HepG2 (cell line): ENCODE measurements around the gene MYORG. TPM values are rescaled to one million over a fixed set of nuclear protein-coding genes. Genes with fewer than 3 reads are reported as not detected.

Experiments used
- ATAC-seq: fragments of 200-7000 bp; cut with Tn5 transposase; 3 replicates; pipeline ENCODE4 v1.9.1; 2020; ENCODE audit warnings: mild to moderate bottlenecking, moderate library complexity
- BruUV-seq: library from RNA; stranded (reverse); fragments of 400-500 nt; replicated peaks from 2 replicates; lab custom pipeline; 2021; lab: Mats Ljungman, UMichigan
- CTCF ChIA-PET: fragments of 300-600 bp; formaldehyde crosslinking; extraction: SDS; loops from one replicate; lab custom pipeline; 2021; ENCODE audit warnings: low total read pairs, inconsistent platforms, low intra/inter-chr PET ratio; lab: Yijun Ruan, JAX
- POLR2A ChIA-PET: fragments of 350-600 bp; sonication (Branson Sonifier 250); formaldehyde crosslinking; loops from one replicate; lab custom pipeline; 2020; ENCODE audit warnings: antibody characterized with exemption, inconsistent platforms; lab: Yijun Ruan, JAX
- DNase-seq: peaks from one replicate; pipeline ENCODE4 v3.0.0-alpha.2; 2015; ENCODE audit warnings: low spot score
- FAIRE-seq: peaks from 3 replicates; lab custom pipeline; 2011; peaks lifted over from hg19 to GRCh38; lab: Jason Lieb, UNC
- H2AFZ ChIP-seq: one replicate; pipeline ENCODE4 v1.6.1; 2011; ENCODE audit warnings: low read length, inconsistent platforms
- H3K27ac ChIP-seq: fragments of 300-600 bp; 3 replicates; pipeline ENCODE4 v1.8.0; 2011; ENCODE audit warnings: mixed run types, mild to moderate bottlenecking, mixed read lengths, low read length, inconsistent platforms; ENCODE audit not compliant: insufficient read depth; ENCODE audit errors: extremely low read length
- H3K27me3 ChIP-seq, 2 experiments: fragments of 200-600 bp in 1 of 2; 2 replicates in 1 of 2; 3 replicates in 1 of 2; pipeline versions ENCODE4 v1.6.0 to v1.8.0; 2011; ENCODE audit warnings: low read length in 2 of 2, mild to moderate bottlenecking in 2 of 2, moderate library complexity in 2 of 2, inconsistent platforms in 1 of 2; ENCODE audit not compliant: insufficient read depth in 2 of 2, control insufficient read depth in 1 of 2
- H3K36me3 ChIP-seq, 2 experiments: fragments of 200-600 bp in 1 of 2; replicated peaks in 1 of 2; 2 replicates in 1 of 2; 3 replicates in 1 of 2; pipeline versions ENCODE4 v1.5.1 to v1.8.0; 2011; ENCODE audit warnings: low read length in 2 of 2, inconsistent platforms in 1 of 2; ENCODE audit not compliant: insufficient read depth in 2 of 2, control insufficient read depth in 1 of 2
- H3K4me1 ChIP-seq: 2 replicates; pipeline ENCODE4 v1.5.1; 2012; ENCODE audit warnings: low read length, inconsistent platforms; ENCODE audit not compliant: insufficient read depth
- H3K4me2 ChIP-seq: 2 replicates; pipeline ENCODE4 v1.6.0; 2011; ENCODE audit warnings: low read depth, low read length, inconsistent platforms
- H3K4me3 ChIP-seq, 3 experiments: fragments of 200-600 bp in 1 of 3; sonication (generic), shearing (Covaris generic) in 1 of 3; replicated peaks in 1 of 3; 2 replicates each; pipeline ENCODE4 v1.5.1; 2011 to 2016; ENCODE audit warnings: low read length in 3 of 3, inconsistent platforms in 2 of 3, low read depth in 2 of 3, mild to moderate bottlenecking in 2 of 3, control low read depth in 1 of 3, mixed read lengths in 1 of 3; ENCODE audit not compliant: insufficient read depth in 1 of 3
- H3K79me2 ChIP-seq: one replicate; pipeline ENCODE4 v1.6.1; 2011; ENCODE audit warnings: low read length, inconsistent platforms; ENCODE audit not compliant: insufficient read depth
- H3K9ac ChIP-seq: 2 replicates; pipeline ENCODE4 v1.6.0; 2011; ENCODE audit warnings: mild to moderate bottlenecking, low read depth, low read length, inconsistent platforms; ENCODE audit not compliant: insufficient read depth
- H3K9me3 ChIP-seq: 2 replicates; pipeline ENCODE4 v1.5.1; 2012; ENCODE audit warnings: mild to moderate bottlenecking, low read length
- H4K20me1 ChIP-seq: 2 replicates; pipeline ENCODE4 v1.6.0; 2011; ENCODE audit warnings: inconsistent platforms, mild to moderate bottlenecking, low read length, moderate library complexity; ENCODE audit not compliant: insufficient read depth
- MIER3 ChIP-seq: IDR thresholded peaks from 2 replicates; pipeline ENCODE4 v1.6.1; 2016; ENCODE audit warnings: missing compliant biosample characterization, borderline replicate concordance
- ONECUT2 ChIP-seq: sonication (generic); formaldehyde crosslinking; IDR thresholded peaks from 2 replicates; pipeline ENCODE4 v1.4.0; 2020; ENCODE audit warnings: missing genetic modification reagents
- ZNF530 ChIP-seq: sonication (generic); formaldehyde crosslinking; IDR thresholded peaks from 2 replicates; pipeline ENCODE4 v1.5.0; 2020; ENCODE audit warnings: low read depth, mild to moderate bottlenecking, missing genetic modification reagents
- ZNF720 ChIP-seq: sonication (generic); formaldehyde crosslinking; IDR thresholded peaks from 2 replicates; pipeline ENCODE4 v1.4.0; 2020; ENCODE audit warnings: missing genetic modification reagents
- ZNF773 ChIP-seq: sonication (generic); formaldehyde crosslinking; IDR thresholded peaks from 2 replicates; pipeline ENCODE4 v1.4.0; 2020; ENCODE audit warnings: missing genetic modification reagents, borderline replicate concordance
- whole genome bisulfite sequencing: methylation state at CpG from one replicate; pipeline ENCODE4 v1.1.6; 2017; ENCODE audit warnings: low lambda C conversion rate; 5-methylcytosine and 5-hydroxymethylcytosine counted together
- in situ Hi-C: cut with HindIII; loops from 2 replicates; pipeline ENCODE4 v1.10.0; 2017; ENCODE audit warnings: low pct_unique_long_range_greater_than_20kb; ENCODE audit not compliant: extremely low pct_ligation_motif_present
- intact Hi-C: fragments of 100-400 bp; cut with micrococcal nuclease; formaldehyde crosslinking; loops from one replicate; pipeline ENCODE4 v1.10.0; 2022; ENCODE audit not compliant: unreplicated experiment
- polyA plus RNA-seq, 8 experiments: library from polyadenylated mRNA; depleted of rRNA in 3 of 8; stranded (reverse) in 7 of 8; unstranded in 1 of 8; fragments of >200 nt; fragmentation: Illumina TruSeq in 4 of 8; extraction: Trizol in 4 of 8; gene quantifications; 2 replicates each; pipeline versions ENCODE4 v1.2.1 to v1.2.3, GENCODE V29; 2011 to 2016; ENCODE audit warnings: low read depth in 4 of 8, missing spikeins in 1 of 8, mixed read lengths in 1 of 8; ENCODE audit not compliant: insufficient read depth in 1 of 8
- total RNA-seq, 5 experiments: library from RNA; depleted of rRNA; stranded (reverse); fragments of >200 nt; fragmentation: Illumina TruSeq; extraction: Trizol; gene quantifications; 2 replicates each; pipeline ENCODE4 v1.2.3, GENCODE V29; 2016; ENCODE audit warnings: low read depth in 1 of 5
- TF ChIP-seq, protein P1 (sequence below): sonication (generic); formaldehyde crosslinking; conservative IDR thresholded peaks from 2 replicates; pipeline ENCODE4 v1.4.0; 2020; ENCODE audit warnings: missing genetic modification reagents
- TF ChIP-seq, protein P2 (sequence below): sonication (generic); formaldehyde crosslinking; IDR thresholded peaks from 2 replicates; pipeline ENCODE4 v1.9.0; 2021; ENCODE audit warnings: missing genetic modification reagents, mild to moderate bottlenecking, borderline replicate concordance

Gene MYORG
- total and polyA plus RNA-seq, 2 of the 13 experiments (the other 11 are each of a cell fraction or from before 2014, with no cell fraction given): 11.1 to 22.4 TPM

DNA sequence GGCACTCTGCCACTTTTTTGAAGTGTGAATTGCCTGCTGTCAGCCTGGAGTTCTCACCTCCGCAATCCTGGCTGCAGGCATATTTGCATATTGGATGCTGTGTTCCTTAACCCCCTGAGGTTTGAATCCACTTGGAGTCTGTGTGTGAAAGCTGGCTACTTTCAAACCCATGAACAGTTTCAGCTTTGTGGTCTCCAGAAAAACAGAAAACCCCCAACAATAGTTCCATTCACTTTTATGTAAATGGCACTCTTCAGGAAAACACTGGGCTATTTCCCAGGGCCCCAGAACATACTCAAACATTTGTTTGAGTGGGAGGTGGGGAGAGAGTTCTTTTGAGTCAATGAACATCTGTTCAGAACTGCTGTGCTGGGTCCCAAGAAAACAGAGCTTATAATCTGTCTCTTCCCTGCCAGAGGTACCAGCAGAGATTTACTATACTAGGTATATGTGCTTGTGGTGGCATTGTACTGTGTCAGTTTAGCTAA is 42.3 kb downstream of the MYORG start (continued):
- no peak for TF ChIP-seq ZNF530 (CRISPR knock-in tag)
- no peak for TF ChIP-seq MIER3 (CRISPR knock-in tag)
- no peak for TF ChIP-seq ONECUT2 (CRISPR knock-in tag)
- TF ChIP-seq, protein P1, sequence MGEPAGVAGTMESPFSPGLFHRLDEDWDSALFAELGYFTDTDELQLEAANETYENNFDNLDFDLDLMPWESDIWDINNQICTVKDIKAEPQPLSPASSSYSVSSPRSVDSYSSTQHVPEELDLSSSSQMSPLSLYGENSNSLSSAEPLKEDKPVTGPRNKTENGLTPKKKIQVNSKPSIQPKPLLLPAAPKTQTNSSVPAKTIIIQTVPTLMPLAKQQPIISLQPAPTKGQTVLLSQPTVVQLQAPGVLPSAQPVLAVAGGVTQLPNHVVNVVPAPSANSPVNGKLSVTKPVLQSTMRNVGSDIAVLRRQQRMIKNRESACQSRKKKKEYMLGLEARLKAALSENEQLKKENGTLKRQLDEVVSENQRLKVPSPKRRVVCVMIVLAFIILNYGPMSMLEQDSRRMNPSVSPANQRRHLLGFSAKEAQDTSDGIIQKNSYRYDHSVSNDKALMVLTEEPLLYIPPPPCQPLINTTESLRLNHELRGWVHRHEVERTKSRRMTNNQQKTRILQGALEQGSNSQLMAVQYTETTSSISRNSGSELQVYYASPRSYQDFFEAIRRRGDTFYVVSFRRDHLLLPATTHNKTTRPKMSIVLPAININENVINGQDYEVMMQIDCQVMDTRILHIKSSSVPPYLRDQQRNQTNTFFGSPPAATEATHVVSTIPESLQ (CRISPR knock-in tag): no peak
- no peak for TF ChIP-seq ZNF720 (CRISPR knock-in tag)
- TF ChIP-seq, all 625 proteins: peak for 39

DNA sequence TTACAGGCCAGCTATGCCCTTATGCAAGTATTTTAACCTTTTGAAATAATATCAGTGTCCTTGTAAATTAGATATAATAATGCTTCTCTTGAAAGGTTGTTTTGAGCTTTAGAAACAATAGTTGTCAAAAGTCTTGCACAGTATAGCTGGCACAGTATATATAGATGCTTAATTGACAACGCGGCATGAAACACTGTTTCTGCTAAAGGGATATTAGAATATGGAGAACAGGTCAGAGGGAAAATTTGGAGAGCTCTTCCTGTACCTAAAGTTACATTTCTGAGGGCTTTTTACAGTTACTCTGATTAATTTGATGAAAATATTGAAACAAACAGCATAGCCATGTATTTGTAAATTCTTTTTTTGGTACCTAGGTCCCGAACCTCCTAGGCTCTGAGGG is 42.9 kb downstream of the MYORG start:
- ChIA-PET CTCF (interaction anchor here (7.1 kb wide), 1 partner anchor 44 kb away, joined by 143 read pairs; the partner anchor contains the start of gene MYORG), POLR2A (interaction anchor here (0.7 to 7.6 kb wide), 9 partner anchors 10 to 284 kb away, joined by 3 to 162 read pairs (median 10); partner anchors contain the start of gene MYORG)
- no peak for ATAC-seq
- no peak for FAIRE-seq
- DNase-seq: no peak
- intact Hi-C loops: loop anchor here (1.0 to 10.0 kb wide), 3 partner anchors 18 to 268 kb away; no protein-coding TSS in a partner anchor
- TF ChIP-seq ZNF773 (CRISPR knock-in tag): no peak
- TF ChIP-seq, protein P2, sequence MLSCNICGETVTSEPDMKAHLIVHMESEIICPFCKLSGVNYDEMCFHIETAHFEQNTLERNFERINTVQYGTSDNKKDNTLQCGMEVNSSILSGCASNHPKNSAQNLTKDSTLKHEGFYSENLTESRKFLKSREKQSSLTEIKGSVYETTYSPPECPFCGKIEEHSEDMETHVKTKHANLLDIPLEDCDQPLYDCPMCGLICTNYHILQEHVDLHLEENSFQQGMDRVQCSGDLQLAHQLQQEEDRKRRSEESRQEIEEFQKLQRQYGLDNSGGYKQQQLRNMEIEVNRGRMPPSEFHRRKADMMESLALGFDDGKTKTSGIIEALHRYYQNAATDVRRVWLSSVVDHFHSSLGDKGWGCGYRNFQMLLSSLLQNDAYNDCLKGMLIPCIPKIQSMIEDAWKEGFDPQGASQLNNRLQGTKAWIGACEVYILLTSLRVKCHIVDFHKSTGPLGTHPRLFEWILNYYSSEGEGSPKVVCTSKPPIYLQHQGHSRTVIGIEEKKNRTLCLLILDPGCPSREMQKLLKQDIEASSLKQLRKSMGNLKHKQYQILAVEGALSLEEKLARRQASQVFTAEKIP (CRISPR knock-in tag): no peak
- Histone ChIP-seq H4K20me1 (no peaks in the 10 kb centered on the region), H3K27me3 (no peaks in the 10 kb centered on the region; a peak in 1 of 5 replicates), H3K9ac (no peak overlapping the region), H3K79me2 (peaks cover 2% of the 10 kb centered on the region), H3K4me1 (peaks cover 52% of the 10 kb centered on the region), H3K9me3 (no peaks in the 10 kb centered on the region), H2AFZ (no peak overlapping the region), H3K4me2 (peak overlapping the region; percentile 71), H3K27ac (peak overlapping the region; percentile 68), H3K36me3 (peaks cover 3 to 5% of the 10 kb centered on the region in 2 experiments; a peak in 4 of 5 replicates), H3K4me3 (no peak overlapping the region)
- 51% methylated on average over 3 of the region's 3 CpGs for WGBS
- in situ Hi-C loops: loop anchor here (5.0 kb wide), 1 partner anchor 43 kb away; the partner anchor contains the start of gene MYORG
- BruUV-seq: no TSS peak
